Iris pigment epithelial cell (primary cell): ENCODE data around the gene SYF2.

ENCODE experiments used
- DNase-seq: peaks from one replicate; pipeline ENCODE4 v3.0.0-alpha.2; 2011; ENCODE audit warnings: low read depth

Gene SYF2

GRCh38 chr1:25184001-25184762, 48.1 kb downstream of the SYF2 start:
- DNase-seq = no peak

- no peak for DNase-seq
Measured at GRCh38 chr1:25183126-25183980, 48.9 kb downstream of the SYF2 start.

- DNase-seq = peak; percentile 23
Measured at GRCh38 chr1:25182629-25183028, 49.7 kb downstream of the SYF2 start.

- DNase-seq = no peak
Measured at GRCh38 chr1:25180996-25181395, 51.3 kb downstream of the SYF2 start.

- DNase-seq = no peak
Measured at GRCh38 chr1:25178917-25179561, 53.3 kb downstream of the SYF2 start.

- DNase-seq = no peak
Measured at GRCh38 chr1:25174730-25175612, 57.3 kb downstream of the SYF2 start.

GRCh38 chr1:25174363-25174729, 58.0 kb downstream of the SYF2 start:
- no peak for DNase-seq

- no peak for DNase-seq
Measured at GRCh38 chr1:25173809-25174340, 58.4 kb downstream of the SYF2 start.
